NCI-H82 treated with DMSO at 0.1 percent for 48 hours (cell line): Measurements from ENCODE around the gene OGFOD3.
"Not testable (repeated sequence)": the region's sequence is repeated elsewhere in the genome, so short reads cannot be mapped to it uniquely, and the experiment has no call there.

ENCODE experiments used
- DNase-seq: peaks from one replicate; lab custom pipeline; 2025; ENCODE audit not compliant: unreplicated experiment; lab: John Stamatoyannopoulos, UW

OGFOD3 gene

GRCh38 chr17:82375359-82376041 lies 42.9 kb downstream of the OGFOD3 start:
- DNase-seq, result no peak

GRCh38 chr17:82374626-82375331 lies 43.6 kb downstream of the OGFOD3 start:
- DNase-seq, result no peak

- DNase-seq, result no peak
Measured at GRCh38 chr17:82373731-82374625, 44.4 kb downstream of the OGFOD3 start.

GRCh38 chr17:82373072-82373452 lies 45.3 kb downstream of the OGFOD3 start:
- not testable (repeated sequence) for DNase-seq

- no peak for DNase-seq
Measured at GRCh38 chr17:82372249-82373071, 45.9 kb downstream of the OGFOD3 start.

GRCh38 chr17:82371333-82372248 lies 46.8 kb downstream of the OGFOD3 start, which contains the start of gene UTS2R:
Gene UTS2R, plus strand, starts transcription at chr17:82371765. Its CDS starts 2,560 bp downstream, at chr17:82374325.
- DNase-seq, result no peak

GRCh38 chr17:82370471-82371332 lies 47.7 kb downstream of the OGFOD3 start:
- no peak for DNase-seq

GRCh38 chr17:82369211-82369610 lies 49.2 kb downstream of the OGFOD3 start:
- no peak for DNase-seq

GRCh38 chr17:82367724-82368524 lies 50.5 kb downstream of the OGFOD3 start:
- peak; percentile 78 for DNase-seq

- no peak for DNase-seq
Measured at GRCh38 chr17:82366749-82367148, 51.6 kb downstream of the OGFOD3 start.

- peak; percentile 32 for DNase-seq
Measured at GRCh38 chr17:82365606-82366295, 52.6 kb downstream of the OGFOD3 start.

- no peak for DNase-seq
Measured at GRCh38 chr17:82361885-82362633, 56.3 kb downstream of the OGFOD3 start.

GRCh38 chr17:82359451-82360074 lies 58.8 kb downstream of the OGFOD3 start:
- not testable (repeated sequence) for DNase-seq

GRCh38 chr17:82358465-82359350 lies 59.7 kb downstream of the OGFOD3 start, which contains the start of gene TEX19:
Gene TEX19, plus strand, starts transcription at chr17:82359247. Its CDS starts 2,904 bp downstream, at chr17:82362151.
- DNase-seq, result no peak

GRCh38 chr17:82357394-82357793 lies 61.0 kb downstream of the OGFOD3 start:
- DNase-seq, result no peak
